Fibroblast of lung (primary cell): Measurements from ENCODE around the gene LDAH.

Experiments
- EZH2 ChIP-seq: IDR thresholded peaks from 2 replicates; pipeline ENCODE4 v1.5.1; 2012; ENCODE audit warnings: low read length, control low read depth, mild to moderate bottlenecking; ENCODE audit errors: missing control alignments
- TF ChIP-seq, protein P1 (sequence below), 2 donors: IDR thresholded peaks in 1 of 2; conservative IDR thresholded peaks in 1 of 2; 1 replicate in 1 of 2; 2 replicates in 1 of 2; pipeline ENCODE4 v1.5.1; 2011 to 2012; ENCODE audit warnings: low read length in 2 of 2, control low read depth in 1 of 2, inconsistent platforms in 1 of 2, low read depth in 1 of 2, mild to moderate bottlenecking in 1 of 2

DNA sequence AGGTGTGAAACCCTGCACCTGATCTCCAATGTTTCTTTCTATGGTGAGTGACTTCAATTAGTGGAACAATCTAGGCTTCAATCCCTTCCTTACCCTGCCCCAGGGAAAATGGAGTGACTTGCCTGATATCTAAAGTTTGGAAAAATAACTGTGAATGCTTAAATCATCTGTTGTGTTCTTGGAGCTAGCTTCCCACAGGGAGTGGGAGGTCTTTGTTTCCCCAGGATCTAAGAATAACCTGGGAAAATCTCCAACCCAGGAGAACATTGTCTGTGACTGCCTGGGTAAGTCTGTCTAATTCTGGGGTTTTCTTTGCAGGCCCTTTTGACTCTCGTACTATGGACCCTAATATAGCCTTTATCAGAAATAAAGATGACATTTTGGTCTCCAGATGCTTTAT, 13.6 kb upstream of the LDAH start:
- TF ChIP-seq, protein P1, sequence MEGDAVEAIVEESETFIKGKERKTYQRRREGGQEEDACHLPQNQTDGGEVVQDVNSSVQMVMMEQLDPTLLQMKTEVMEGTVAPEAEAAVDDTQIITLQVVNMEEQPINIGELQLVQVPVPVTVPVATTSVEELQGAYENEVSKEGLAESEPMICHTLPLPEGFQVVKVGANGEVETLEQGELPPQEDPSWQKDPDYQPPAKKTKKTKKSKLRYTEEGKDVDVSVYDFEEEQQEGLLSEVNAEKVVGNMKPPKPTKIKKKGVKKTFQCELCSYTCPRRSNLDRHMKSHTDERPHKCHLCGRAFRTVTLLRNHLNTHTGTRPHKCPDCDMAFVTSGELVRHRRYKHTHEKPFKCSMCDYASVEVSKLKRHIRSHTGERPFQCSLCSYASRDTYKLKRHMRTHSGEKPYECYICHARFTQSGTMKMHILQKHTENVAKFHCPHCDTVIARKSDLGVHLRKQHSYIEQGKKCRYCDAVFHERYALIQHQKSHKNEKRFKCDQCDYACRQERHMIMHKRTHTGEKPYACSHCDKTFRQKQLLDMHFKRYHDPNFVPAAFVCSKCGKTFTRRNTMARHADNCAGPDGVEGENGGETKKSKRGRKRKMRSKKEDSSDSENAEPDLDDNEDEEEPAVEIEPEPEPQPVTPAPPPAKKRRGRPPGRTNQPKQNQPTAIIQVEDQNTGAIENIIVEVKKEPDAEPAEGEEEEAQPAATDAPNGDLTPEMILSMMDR (conservative IDR thresholded peaks at IDR 0.05 in 1 of 2, IDR thresholded peaks at IDR 0.05 in 1 of 2; ENCODE audit: low read depth in 1 of 2, low read length in 2 of 2) = no peak
- no peak for TF ChIP-seq EZH2
